ENCODE data around the gene CCT7.

- TF ChIP-seq POLR2A (IDR thresholded peaks at IDR 0.05): no peak
- TF ChIP-seq, protein P1, sequence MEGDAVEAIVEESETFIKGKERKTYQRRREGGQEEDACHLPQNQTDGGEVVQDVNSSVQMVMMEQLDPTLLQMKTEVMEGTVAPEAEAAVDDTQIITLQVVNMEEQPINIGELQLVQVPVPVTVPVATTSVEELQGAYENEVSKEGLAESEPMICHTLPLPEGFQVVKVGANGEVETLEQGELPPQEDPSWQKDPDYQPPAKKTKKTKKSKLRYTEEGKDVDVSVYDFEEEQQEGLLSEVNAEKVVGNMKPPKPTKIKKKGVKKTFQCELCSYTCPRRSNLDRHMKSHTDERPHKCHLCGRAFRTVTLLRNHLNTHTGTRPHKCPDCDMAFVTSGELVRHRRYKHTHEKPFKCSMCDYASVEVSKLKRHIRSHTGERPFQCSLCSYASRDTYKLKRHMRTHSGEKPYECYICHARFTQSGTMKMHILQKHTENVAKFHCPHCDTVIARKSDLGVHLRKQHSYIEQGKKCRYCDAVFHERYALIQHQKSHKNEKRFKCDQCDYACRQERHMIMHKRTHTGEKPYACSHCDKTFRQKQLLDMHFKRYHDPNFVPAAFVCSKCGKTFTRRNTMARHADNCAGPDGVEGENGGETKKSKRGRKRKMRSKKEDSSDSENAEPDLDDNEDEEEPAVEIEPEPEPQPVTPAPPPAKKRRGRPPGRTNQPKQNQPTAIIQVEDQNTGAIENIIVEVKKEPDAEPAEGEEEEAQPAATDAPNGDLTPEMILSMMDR (IDR thresholded peaks at IDR 0.05): no peak
- TF ChIP-seq POLR2AphosphoS5 (IDR thresholded peaks at IDR 0.05): no peak
Observed at GRCh38 chr2:73197579-73197978, 36.5 kb upstream of the CCT7 start.
